Effector CD4-positive, alpha-beta T cell (primary cell): ENCODE measurements around the gene IRF1.

Experiments used
- DNase-seq: peaks from one replicate; pipeline ENCODE4 v3.0.0-alpha.2; 2020

The IRF1 gene

DNA sequence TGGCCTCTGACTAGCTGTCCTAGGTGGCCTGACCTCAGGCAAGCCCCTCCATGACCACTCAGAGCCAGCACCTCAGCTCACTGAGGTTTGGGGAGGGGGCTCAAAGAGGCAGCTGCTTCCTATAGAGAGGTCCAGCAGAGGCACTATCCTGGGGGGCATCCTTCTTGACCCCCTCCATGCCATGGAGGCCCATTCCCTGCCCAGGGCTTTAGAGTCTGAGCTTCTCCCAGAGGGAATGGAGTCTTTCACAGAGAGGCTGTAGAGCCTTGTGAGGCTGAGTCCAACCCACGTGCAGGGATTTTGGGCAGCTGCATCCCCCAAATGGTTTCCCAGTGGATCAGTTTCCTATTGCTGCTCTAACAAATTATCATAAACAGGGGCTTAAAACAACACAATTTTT, 16.9 kb downstream of the IRF1 start:
- no peak for DNase-seq

GRCh38 chr5:132473019-132473531, 17.5 kb downstream of the IRF1 start:
- peak; percentile 77 for DNase-seq

DNA sequence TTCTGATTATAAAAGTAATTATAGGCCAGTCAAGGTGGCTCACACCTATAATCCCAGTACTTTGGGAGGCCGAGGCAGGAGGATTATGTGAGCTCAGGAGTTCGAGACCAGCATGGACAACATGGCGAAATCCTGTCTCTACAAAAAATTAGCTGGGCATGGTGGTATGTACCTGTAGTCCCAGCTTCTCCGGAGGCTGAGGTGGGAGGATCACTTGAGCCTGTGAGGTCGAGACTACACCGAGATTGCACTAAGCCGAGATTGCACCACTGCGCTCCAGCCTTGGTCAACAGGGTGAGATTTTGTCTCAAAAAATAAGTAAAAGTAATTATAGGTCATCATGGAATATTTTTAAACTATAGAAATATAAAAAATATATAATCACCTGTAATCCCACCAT, 18.1 kb downstream of the IRF1 start:
- DNase-seq = no peak

GRCh38 chr5:132471944-132472343, 18.6 kb downstream of the IRF1 start:
- no peak for DNase-seq

DNA sequence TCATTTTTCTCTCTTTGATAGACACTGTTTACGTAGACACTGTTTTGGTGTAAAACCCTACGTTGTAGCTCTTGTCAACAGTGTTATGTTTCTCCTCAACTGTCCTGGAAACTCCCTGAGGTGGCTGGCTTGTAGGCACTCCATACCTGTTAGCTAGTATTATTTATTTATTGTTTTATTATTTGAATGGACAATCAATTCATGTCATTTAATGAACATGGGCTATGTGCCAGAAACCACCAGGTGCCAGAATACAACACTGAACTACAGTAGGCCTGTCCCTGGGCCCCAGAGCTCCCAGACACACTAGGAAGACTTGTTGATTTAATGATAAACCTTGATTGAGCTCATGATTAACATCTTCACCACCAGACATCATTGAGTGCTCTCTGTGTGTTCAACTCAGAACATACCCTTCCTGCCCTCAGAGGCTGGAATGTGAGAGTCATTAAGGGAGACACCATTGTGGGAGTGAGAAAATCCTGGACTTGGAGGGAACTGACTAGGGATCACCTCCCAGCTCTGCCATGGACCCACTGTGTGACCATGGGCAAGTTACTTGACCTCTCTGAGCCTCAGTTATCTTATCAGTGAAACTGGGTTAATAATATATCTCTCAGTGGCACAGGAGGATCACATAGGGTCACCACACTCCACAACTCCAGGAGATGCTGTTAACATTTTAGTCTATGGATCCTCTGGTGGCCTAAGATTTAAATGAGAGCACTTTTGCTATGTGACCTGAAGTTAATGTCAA, 19.2 kb downstream of the IRF1 start:
- no peak for DNase-seq

GRCh38 chr5:132470596-132470995, 20.0 kb downstream of the IRF1 start:
- no peak for DNase-seq

GRCh38 chr5:132470010-132470392, 20.6 kb downstream of the IRF1 start:
- no peak for DNase-seq

- no peak for DNase-seq
Observed at GRCh38 chr5:132469380-132470009, 21.1 kb downstream of the IRF1 start.

- DNase-seq = no peak
Observed at GRCh38 chr5:132468656-132469379, 21.8 kb downstream of the IRF1 start.

DNA sequence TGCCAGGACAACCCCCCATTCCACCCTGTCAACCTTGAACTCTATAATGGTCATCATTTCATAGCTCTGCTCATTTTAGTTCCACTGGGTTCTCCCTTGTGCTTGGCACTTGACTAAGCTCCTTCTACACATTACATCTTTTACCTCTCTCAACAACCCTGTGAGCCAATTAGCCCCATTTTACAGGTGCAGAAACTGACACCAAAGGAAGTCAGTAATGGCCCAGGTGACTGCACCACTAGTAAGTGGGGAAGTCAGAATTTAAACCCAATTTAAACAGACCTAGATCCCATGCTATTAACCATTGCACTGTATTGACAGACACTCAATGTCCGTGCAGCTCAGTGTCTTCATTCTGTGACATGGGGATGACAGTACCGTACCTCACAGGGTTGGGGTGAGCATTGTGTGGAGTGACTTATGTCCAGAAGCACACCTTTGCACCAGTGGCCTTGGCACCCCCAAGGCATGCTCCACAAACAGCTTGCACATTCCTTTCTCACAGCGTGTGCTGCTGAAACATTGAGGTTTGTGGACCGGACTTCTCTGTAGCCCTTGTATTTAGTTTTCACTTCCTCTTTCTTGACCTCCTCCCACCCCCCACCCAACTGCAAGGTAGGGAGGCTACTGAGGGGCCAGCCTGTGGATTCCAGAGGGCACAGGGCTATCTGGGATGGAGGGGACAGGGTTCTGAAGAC, 23.1 kb downstream of the IRF1 start:
- no peak for DNase-seq

DNA sequence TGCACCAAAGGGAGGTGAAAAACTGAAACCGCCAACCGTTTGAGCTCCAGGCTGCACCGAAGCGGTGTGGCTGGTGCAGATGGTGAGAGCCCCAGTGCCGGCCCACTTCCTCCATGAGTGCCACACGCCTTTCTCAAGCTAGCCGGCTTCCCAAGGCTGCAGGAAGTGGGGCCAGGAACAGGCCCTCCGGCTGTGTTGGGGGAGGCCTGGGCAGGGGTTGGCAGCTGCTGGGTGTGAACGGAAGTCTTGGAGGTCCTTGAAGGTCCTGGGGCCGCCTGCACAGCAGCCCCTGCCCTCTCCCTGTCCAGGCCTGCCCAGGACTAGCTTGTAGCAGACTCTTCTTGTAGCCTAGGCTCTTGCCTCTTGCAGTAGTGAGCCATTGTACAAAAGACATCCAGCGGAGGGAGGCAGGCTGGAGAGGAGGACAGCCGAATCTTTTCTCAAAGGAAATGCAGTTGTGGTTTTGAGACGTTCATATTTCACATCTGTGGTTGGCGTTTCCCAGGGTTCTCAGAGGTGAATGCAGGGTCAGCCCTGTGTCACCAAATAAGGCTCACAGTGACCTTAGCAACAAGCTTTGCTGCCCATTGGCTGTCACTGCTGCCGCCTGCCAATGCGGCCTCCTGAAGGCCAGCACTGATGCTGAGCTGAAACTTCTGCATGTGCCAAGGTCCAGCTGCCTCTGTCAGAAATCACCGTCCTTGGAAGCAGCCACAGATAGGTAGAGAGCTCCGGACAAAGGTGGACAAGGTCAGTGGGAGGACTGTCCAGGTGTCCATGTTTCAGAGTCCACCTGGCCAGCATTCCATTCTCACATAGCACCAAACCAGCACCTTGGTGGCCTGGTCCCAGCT, 23.9 kb downstream of the IRF1 start:
- peak; percentile 58 for DNase-seq

DNA sequence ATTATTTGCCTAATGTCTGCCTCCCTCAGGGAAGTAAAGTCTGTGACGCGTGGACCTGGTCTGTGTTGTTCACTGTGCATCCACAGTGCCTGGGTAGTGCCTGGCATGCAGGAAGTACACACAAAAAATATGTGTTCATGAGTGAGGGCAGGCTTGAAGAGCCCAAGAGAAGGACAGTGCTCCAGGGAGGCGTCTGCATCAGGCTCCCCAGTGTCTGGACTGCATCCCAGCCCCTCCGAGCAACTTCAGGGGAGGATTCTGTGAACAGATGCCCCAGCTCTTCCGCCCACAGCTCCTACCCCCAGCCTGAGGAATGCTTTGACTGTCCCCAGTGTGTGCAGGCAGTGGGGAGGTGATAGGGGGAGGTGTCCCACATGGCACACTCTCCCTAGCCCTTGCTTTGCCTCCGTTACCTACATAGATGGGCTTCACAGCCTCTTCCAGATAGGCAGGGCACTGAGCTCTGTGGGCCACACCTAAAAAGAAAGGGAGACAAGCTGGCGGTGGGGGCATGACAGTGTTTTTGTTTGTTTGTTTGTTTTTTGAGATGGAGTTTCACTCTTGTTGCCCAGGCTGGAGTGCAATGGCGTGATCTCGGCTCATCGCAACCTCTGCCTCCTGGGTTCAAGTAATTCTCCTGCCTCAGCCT, 25.4 kb downstream of the IRF1 start:
- DNase-seq = no peak

DNA sequence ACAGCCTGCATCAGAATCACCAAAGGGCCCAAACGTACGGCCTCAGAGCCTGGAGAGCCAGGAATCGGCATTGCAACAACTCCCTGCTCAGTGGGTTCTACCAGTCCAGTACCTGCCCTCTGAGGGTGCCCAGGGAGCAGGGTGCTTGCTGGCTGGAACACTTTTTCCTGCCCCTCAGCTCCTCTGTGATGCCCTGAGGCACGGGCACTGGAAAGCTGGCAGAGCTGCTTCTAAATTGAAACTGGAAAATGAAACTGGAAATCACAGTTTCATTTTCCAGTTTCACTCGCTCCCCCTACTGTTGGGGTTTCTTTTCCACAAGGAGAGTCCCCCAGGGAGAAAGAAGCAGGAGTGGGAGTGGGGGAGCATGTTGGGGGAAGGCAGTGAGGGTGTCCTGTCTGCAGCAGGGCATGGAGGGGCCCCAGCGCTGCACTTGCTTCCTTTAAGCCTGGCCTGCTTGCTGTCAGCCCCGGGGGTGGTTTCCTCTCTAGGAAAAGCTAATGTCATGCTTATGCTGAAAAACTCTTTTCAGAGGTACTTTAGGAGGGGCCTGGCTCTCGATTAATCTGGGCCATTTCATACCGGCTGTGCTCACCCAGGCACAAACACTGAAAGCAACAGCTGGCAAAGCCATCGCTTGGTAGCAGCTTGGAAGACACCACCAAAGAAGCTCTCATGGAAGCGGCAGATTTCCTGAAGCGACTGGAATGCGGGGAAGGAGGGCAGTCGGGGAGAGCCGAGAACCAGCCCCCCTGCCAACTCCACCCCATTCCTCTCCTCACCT, 26.2 kb downstream of the IRF1 start:
- DNase-seq = no peak

DNA sequence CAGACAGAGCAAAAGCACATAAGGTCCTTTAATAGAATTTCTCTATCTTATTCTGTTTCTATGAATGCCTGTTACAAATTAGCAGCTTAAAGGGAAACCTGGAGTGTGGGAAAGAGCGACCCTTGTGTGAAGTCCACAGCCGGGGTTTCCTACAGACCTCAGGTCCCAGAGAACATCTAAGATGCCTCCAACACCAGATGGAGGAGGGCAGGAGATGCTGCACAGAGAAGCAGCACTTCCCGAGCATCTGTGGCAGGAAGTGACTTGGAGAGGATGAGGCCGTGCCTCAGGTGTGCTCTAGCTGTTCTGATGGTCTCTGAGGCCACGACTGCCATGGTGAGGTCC, 26.8 kb downstream of the IRF1 start:
- DNase-seq = no peak

GRCh38 chr5:132462856-132463745, 27.5 kb downstream of the IRF1 start:
- DNase-seq = no peak

- no peak for DNase-seq
Observed at GRCh38 chr5:132462333-132462732, 28.2 kb downstream of the IRF1 start.

DNA sequence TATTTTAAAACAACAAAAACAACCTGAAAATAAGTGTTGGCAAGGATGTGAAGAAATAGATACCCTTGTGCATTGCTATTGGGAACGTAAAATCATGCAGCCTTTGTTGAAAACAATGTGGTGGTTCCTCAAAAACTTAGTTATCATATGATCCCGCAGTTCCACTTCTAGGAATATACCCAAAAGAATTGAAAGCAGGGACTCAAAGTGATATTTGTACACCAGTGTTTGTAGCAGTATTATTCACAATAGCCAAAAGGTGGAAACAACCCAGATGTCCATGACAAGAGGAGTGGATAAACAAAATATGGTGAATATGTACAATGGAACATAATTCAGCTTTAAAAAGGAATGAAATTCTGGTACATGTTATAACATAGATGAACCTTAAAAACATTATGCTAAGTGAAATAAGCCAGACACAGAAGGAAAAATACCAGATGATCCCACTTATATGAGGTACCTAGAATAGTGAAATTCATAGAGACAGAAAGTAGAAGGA, 29.0 kb downstream of the IRF1 start:
- no peak for DNase-seq

DNA sequence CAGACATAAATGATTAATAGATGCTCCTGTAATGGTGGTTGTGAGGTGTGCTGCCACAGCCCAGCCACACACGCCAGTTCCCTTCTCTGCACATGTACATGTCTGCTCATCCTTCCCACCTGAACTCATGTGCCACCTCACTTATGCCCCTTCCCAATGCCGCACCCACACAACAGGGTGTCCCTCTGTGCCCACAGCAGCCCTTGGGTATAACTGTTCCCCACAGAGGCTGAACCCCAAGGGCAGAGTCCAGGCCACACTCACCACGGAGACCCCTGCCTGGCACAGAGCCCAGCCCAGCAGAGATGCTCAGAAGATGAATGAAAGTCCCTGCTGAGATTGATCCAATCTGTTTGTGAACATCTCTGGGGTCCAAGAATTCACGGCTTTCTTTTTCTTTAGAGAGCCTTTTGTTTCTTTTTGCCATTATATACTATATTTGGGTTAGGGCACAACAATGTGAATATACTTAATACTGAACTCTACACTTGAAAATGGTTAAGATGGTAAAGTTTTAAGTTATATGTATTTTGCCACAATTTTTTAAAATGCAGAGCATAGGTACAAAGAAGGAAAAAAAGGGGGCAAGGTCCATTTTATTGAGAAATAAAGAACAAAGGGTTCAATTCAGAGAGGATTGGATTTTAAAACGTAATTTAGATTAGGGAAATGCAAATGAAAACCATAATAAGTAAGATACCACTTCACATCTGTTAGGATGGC, 29.6 kb downstream of the IRF1 start:
- DNase-seq = no peak
